GM19035 (cell line): ENCODE data around the gene CEBPB.
"Not testable (repeated sequence)": the region's sequence is repeated elsewhere in the genome, so short reads cannot be mapped to it uniquely, and the experiment has no call there.

ENCODE experiments used
- ATAC-seq: cut with Tn5 transposase; IDR thresholded peaks from one replicate; pipeline ENCODE4 v1.9.1; 2021; ENCODE audit not compliant: unreplicated experiment

CEBPB gene

GRCh38 chr20:50190251-50191064 is at the start of gene CEBPB:
TSS of gene CEBPB (plus strand) at chr20:50190830. CDS start at chr20:50191034, 204 bp downstream.
- peak; percentile 38 for ATAC-seq

- no peak for ATAC-seq
These were observed 49.5 kb upstream of the CEBPB start for GRCh38 chr20:50141018-50141675.

GRCh38 chr20:50141811-50142561 is 48.6 kb upstream of the CEBPB start:
- ATAC-seq: no peak

GRCh38 chr20:50142812-50143211 is 47.8 kb upstream of the CEBPB start:
- ATAC-seq: no peak

- no peak for ATAC-seq
These were observed 46.3 kb upstream of the CEBPB start for GRCh38 chr20:50144362-50144761.

- ATAC-seq: no peak
These were observed 45.1 kb upstream of the CEBPB start for GRCh38 chr20:50145566-50145965.

GRCh38 chr20:50146214-50146613 is 44.4 kb upstream of the CEBPB start:
- no peak for ATAC-seq

- ATAC-seq: no peak
These were observed 43.6 kb upstream of the CEBPB start for GRCh38 chr20:50146732-50147662.

- no peak for ATAC-seq
These were observed 41.0 kb upstream of the CEBPB start for GRCh38 chr20:50149481-50150254.

GRCh38 chr20:50151034-50151743 is 39.4 kb upstream of the CEBPB start:
- no peak for ATAC-seq

GRCh38 chr20:50152394-50153152 is 38.1 kb upstream of the CEBPB start:
- ATAC-seq: no peak

- ATAC-seq: no peak
These were observed 37.5 kb upstream of the CEBPB start for GRCh38 chr20:50153153-50153499.

- ATAC-seq: peak; percentile 92
These were observed 36.9 kb upstream of the CEBPB start, which contains the start of gene PEDS1 for GRCh38 chr20:50153500-50154377. TSS of gene PEDS1 (minus strand) at chr20:50153723. CDS start at chr20:50153637, 86 bp downstream.

- ATAC-seq: not testable (repeated sequence)
These were observed 29.1 kb upstream of the CEBPB start for GRCh38 chr20:50161494-50161893.

GRCh38 chr20:50163570-50164317 is 26.9 kb upstream of the CEBPB start:
- no peak for ATAC-seq

GRCh38 chr20:50165684-50166554 is 24.7 kb upstream of the CEBPB start:
- ATAC-seq: peak; percentile 93
